K562 (cell line): ENCODE measurements around the gene AIF1. TPM values are rescaled to one million over a fixed set of nuclear protein-coding genes. Genes with fewer than 3 reads are reported as not detected.

Source experiments
- MCM3 ChIP-seq: fragments of 450-650 bp; IDR thresholded peaks from 2 replicates; pipeline ENCODE4 v1.6.1; 2016
- RAD51 ChIP-seq: fragments of 450-650 bp; IDR thresholded peaks from 2 replicates; pipeline ENCODE4 v1.7.1; 2016; ENCODE audit warnings: low read depth, mild to moderate bottlenecking, borderline replicate concordance
- RERE ChIP-seq: sonication (generic); formaldehyde crosslinking; IDR thresholded peaks from 2 replicates; pipeline ENCODE4 v1.8.0; 2023; ENCODE audit warnings: missing genetic modification reagents, mild to moderate bottlenecking, borderline replicate concordance
- SIX5 ChIP-seq, 2 experiments: IDR thresholded peaks; 2 replicates each; pipeline ENCODE4 v1.6.1; 2011; ENCODE audit warnings: low read length in 2 of 2, borderline replicate concordance in 1 of 2, low read depth in 1 of 2, mild to moderate bottlenecking in 1 of 2, moderate library complexity in 1 of 2; ENCODE audit not compliant: insufficient read depth in 1 of 2
- XRCC5 ChIP-seq: fragments of 200-400 bp; formaldehyde crosslinking; IDR thresholded peaks from 2 replicates; pipeline ENCODE4 v1.6.1; 2017; ENCODE audit warnings: low read depth, mild to moderate bottlenecking, low read length
- ZNF444 ChIP-seq: fragments of 250-450 bp; sonication (Bioruptor Pico); IDR thresholded peaks from 2 replicates; pipeline ENCODE4 v1.4.0; 2020; ENCODE audit warnings: mild to moderate bottlenecking, moderate library complexity
- ZNF740 ChIP-seq, 3 experiments: fragments of 200-800 bp in 1 of 3; sonication (Bioruptor generic) in 1 of 3; sonication (generic) in 1 of 3; formaldehyde crosslinking in 1 of 3; IDR thresholded peaks; 2 replicates each; pipeline versions ENCODE4 v1.6.1 to v1.8.0; 2016 to 2022; ENCODE audit warnings: mild to moderate bottlenecking in 2 of 3, missing compliant biosample characterization in 2 of 3, missing genetic modification characterization in 2 of 3, missing genetic modification reagents in 1 of 3
- polyA plus RNA-seq, 8 experiments: library from polyadenylated mRNA; depleted of rRNA in 4 of 8; stranded (reverse) in 5 of 8; unstranded in 3 of 8; fragments of >200 nt; fragmentation: Nextera tagmentation in 2 of 8; fragmentation: Illumina TruSeq in 1 of 8; extraction: Ambion mirVana in 2 of 8; extraction: Trizol in 1 of 8; gene quantifications; 2 replicates each; pipeline versions ENCODE4 v1.2.1 to v1.2.3, GENCODE V29; 2011 to 2014; ENCODE audit warnings: inconsistent platforms in 1 of 8, missing spikeins in 1 of 8
- total RNA-seq, 7 experiments: library from RNA; depleted of rRNA in 6 of 7; stranded (reverse); fragments of >200 nt in 6 of 7; fragmentation: Illumina TruSeq in 2 of 7; extraction: Trizol in 2 of 7; gene quantifications; 2 replicates each; pipeline versions ENCODE4 v1.2.1 to v1.2.3, GENCODE V29; 2011 to 2021; ENCODE audit warnings: low replicate concordance in 1 of 7
- TF ChIP-seq, protein P1 (sequence below): sonication (generic); formaldehyde crosslinking; IDR thresholded peaks from 2 replicates; pipeline ENCODE4 v1.8.0; 2022; ENCODE audit warnings: mild to moderate bottlenecking, missing genetic modification reagents
- TF ChIP-seq, protein P2 (sequence below): fragments of 450-650 bp; IDR thresholded peaks from 2 replicates; pipeline ENCODE4 v1.6.1; 2016; ENCODE audit warnings: low read depth

The AIF1 gene
- total and polyA plus RNA-seq, 9 of the 15 experiments (the other 6 are each of a cell fraction or from before 2014, with no cell fraction given), result 9.4 to 33.4 (median 19.4) TPM

GRCh38 chr6:31665501-31666336 is 50.7 kb downstream of the AIF1 start, which contains the start of gene CSNK2B (continued):
- TF ChIP-seq RERE (CRISPR knock-in tag) (no peak), XRCC5 (peak; percentile 24), RAD51 (peak; percentile 78), SIX5 (IDR thresholded peaks at IDR 0.05; ENCODE audit: borderline replicate concordance in 1 of 2, insufficient read depth in 1 of 2, low read depth in 1 of 2, low read length in 2 of 2) (peak; percentile 95 to 97), MCM3 (no peak), ZNF740 (CRISPR knock-in tag; IDR thresholded peaks at IDR 0.05) (peak; percentile 98), ZNF740 (tag; IDR thresholded peaks at IDR 0.05) (peak in 1 of 2 experiments; percentile 93; a peak in 2 of 4 replicates), ZNF444 (CRISPR knock-in tag) (peak; percentile 34; the same call in 1 of the 2 replicates)
- TF ChIP-seq, protein P1, sequence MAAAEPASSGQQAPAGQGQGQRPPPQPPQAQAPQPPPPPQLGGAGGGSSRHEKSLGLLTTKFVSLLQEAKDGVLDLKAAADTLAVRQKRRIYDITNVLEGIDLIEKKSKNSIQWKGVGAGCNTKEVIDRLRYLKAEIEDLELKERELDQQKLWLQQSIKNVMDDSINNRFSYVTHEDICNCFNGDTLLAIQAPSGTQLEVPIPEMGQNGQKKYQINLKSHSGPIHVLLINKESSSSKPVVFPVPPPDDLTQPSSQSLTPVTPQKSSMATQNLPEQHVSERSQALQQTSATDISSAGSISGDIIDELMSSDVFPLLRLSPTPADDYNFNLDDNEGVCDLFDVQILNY, result no peak; the same call in none of the 2 replicates
- TF ChIP-seq, protein P2, sequence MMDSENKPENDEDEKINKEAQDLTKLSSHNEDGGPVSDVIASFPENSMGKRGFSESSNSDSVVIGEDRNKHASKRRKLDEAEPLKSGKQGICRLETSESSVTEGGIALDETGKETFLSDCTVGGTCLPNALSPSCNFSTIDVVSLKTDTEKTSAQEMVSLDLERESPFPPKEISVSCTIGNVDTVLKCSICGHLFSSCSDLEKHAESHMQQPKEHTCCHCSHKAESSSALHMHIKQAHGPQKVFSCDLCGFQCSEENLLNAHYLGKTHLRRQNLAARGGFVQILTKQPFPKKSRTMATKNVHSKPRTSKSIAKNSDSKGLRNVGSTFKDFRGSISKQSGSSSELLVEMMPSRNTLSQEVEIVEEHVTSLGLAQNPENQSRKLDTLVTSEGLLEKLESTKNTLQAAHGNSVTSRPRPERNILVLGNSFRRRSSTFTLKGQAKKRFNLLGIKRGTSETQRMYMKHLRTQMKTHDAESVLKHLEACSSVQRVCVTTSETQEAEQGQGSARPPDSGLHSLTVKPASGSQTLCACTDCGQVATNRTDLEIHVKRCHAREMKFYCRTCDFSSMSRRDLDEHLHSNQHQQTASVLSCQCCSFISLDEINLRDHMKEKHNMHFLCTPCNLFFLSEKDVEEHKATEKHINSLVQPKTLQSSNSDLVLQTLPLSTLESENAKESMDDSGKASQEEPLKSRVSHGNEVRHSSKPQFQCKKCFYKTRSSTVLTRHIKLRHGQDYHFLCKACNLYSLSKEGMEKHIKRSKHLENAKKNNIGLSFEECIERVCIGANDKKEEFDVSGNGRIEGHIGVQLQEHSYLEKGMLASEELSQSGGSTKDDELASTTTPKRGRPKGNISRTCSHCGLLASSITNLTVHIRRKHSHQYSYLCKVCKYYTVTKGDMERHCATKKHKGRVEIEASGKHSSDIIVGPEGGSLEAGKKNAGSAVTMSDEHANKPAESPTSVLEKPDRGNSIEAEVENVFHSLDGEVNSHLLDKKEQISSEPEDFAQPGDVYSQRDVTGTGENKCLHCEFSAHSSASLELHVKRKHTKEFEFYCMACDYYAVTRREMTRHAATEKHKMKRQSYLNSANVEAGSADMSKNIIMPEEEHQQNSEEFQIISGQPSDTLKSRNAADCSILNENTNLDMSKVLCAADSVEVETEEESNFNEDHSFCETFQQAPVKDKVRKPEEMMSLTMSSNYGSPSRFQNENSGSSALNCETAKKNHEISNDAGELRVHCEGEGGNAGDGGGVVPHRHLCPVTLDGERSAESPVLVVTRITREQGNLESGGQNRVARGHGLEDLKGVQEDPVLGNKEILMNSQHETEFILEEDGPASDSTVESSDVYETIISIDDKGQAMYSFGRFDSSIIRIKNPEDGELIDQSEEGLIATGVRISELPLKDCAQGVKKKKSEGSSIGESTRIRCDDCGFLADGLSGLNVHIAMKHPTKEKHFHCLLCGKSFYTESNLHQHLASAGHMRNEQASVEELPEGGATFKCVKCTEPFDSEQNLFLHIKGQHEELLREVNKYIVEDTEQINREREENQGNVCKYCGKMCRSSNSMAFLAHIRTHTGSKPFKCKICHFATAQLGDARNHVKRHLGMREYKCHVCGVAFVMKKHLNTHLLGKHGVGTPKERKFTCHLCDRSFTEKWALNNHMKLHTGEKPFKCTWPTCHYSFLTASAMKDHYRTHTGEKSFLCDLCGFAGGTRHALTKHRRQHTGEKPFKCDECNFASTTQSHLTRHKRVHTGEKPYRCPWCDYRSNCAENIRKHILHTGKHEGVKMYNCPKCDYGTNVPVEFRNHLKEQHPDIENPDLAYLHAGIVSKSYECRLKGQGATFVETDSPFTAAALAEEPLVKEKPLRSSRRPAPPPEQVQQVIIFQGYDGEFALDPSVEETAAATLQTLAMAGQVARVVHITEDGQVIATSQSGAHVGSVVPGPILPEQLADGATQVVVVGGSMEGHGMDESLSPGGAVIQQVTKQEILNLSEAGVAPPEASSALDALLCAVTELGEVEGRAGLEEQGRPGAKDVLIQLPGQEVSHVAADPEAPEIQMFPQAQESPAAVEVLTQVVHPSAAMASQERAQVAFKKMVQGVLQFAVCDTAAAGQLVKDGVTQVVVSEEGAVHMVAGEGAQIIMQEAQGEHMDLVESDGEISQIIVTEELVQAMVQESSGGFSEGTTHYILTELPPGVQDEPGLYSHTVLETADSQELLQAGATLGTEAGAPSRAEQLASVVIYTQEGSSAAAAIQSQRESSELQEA, result no peak
